ENCODE results near the gene SSH2.
"Not testable (repeated sequence)": the region's sequence is repeated elsewhere in the genome, so short reads cannot be mapped to it uniquely, and the experiment has no call there.

SSH2 gene

GRCh38 chr17:29929533-29930408, at the start of gene SSH2:
SSH2 (minus strand) TSS chr17:29930228; CDS start chr17:29930000, 228 bp downstream.
- peak; percentile 79 for ATAC-seq

GRCh38 chr17:29977836-29978235, 47.8 kb upstream of the SSH2 start:
- ATAC-seq, result no peak
- DNase-seq, result no peak

More at GRCh38 chr17:29929533-29930408, at the start of gene SSH2:
- peak; percentile 91 for DNase-seq

- DNase-seq (no peak), ATAC-seq (no peak)
Measured at GRCh38 chr17:29973005-29973404, 43.0 kb upstream of the SSH2 start.

DNA sequence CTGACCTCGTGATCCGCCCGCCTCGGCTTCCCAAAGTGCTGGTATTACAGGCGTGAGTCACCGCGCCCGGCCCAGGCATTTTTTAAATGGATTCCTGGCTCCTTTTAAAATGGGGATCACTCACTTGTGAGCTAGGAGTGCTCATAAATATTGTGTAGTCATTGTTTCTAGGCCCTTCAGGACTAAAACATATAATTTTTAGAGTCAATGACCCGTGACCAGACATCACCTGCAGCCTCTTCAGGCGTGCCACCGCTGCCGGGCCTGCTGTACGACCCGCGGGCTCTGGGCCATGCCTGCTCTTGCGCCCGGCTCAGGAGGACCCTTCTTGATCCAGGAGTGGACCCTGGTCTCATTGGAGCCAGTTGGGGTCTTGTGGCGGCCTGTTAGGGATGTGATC, 42.2 kb upstream of the SSH2 start:
- ATAC-seq, result no peak

DNA sequence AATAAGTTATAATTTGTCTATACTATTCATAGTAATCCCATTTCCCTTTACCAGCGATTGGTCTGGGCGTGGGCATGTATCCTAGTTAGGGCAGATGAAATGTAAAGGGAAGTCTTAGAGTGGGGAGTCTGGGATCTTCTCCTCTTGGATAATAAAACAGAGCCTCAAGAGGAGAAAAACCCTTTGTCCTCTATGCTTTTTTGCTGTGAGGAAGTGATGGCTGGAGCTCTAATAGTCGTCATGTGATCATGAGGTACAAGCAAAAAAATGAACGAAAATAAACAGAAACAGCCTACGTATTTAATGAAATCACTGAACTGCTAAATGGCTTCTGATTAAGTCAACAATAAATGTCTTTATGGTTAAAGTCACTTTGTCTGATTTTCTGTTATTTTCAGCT, 38.2 kb upstream of the SSH2 start:
- DNase-seq, result no peak

More for the DNA sequence above, 42.2 kb upstream of the SSH2 start:
- no peak for DNase-seq

DNA sequence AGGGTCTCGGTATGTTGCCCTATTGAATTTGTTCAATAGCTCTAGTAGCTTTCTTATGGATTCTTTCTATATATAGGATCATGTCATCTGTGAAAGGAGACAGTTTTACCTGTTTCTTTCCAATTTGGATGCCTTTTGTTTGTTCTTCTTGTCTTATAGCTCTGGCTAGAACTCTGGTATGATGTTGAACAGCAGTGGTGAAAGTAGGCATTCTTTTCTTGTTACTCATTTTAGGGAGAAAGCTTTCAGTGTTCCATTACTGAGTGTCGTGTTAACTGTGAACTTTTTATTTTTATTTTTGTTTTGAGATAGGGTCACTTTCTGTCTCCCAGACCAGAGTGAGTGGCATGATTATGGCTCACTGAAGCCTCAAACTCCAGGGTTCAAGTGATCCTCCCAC, 32.6 kb upstream of the SSH2 start:
- ATAC-seq (no peak), DNase-seq (no peak)

More for the DNA sequence above, 38.2 kb upstream of the SSH2 start:
- no peak for ATAC-seq

DNA sequence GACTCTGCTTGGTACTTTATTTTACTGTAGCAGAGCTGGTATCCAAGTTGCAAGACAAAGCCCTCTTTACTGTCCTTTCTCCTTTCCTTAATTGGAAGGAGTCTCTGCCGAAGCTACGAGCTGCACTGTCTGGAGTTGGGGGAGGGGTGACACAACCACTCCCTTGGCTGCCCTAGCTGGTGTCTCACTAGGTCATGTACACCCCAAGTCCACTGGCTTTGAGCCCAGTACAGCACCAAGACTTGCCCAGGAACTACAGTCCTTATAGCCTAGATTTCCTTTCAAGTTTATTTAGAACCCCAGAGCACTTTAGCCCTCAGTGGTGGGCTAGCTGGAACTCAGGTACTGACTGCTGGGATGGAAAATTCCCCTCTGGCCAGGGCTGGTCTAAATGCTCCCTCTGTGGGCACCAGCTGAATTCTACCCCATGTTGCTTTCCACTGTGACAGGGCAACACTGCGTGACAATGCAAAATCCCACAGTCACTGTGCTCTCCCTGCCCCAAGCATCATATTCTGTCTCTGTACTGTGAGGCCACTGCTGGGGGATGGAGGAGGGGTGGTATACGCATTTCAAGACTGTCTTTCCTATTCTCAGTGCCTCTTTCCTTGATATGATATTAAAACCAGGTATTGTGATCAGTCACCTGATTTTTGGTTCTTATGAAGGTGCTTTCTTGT, 29.8 kb upstream of the SSH2 start:
- DNase-seq (no peak), ATAC-seq (no peak)

DNA sequence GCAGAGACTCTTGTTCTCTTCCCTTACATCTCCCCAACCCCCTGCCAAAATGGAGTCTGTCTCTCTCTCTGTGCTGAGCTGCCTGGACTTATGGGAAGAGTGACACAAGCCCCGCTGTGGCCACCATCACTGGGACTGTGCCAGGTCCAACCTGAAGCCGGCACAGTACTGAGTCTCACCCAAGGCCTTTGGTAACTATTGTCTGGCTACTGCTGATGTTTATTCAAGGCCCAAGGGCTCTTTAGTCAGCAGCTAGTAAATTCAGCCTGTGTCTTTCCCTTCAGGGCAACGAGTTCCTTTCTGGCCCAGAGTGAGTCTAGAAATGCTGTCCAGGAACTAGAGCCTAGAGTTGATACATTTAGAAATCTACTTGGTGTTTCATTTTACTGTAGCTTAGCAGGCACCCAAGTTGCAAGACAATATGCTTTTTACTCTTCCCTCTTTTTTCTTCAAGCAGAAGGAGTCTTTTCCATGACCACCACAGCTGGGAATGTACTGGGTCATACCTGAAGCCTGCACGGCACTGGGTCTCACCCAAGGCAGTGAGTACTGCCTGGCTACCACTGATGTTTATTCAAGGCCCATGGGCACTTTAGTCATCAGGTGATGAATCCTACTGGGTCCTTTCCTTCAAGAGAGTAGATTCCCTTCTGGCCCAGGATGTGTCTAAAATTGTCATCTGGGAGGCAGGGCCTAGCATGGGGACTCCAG, 29.1 kb upstream of the SSH2 start:
- DNase-seq (no peak), ATAC-seq (no peak)

DNA sequence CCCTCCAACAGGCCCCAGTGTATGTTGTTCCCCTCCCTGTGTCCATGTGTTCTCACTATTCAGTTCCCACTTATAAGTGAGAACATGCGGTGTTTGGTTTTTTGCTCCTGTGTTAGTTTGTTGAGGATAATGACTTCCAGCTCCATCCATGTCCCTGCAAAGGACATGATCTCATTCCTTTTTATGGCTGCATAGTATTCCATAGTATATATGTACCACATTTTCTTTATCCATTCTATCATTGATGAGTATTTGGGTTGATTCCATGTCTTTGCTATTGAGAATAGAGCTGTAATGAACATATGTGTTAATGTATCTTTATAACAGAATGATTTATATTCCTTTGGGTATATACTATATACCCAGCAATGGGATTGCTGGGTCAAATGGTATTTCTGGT, 27.5 kb upstream of the SSH2 start:
- not testable (repeated sequence) for ATAC-seq, DNase-seq

DNA sequence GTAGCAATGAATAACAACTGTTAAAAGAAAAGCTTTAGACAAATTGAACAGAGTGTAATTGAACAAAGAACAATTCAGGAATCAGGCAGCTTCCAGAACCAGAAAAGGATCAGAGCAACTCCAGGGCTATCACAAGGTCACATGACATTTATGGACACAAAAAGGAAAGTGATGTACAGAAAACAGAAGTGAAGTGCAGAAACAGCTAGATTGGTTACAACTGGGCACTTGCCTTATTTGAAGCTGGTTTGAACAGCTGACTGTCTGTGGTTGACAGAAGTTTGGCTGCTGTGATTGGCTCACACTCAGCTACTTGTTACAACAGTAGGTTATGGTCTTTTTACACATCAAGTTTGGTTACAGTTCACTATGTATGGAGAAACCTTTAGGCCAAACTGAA, 26.2 kb upstream of the SSH2 start:
- ATAC-seq, result no peak
- DNase-seq, result no peak

GRCh38 chr17:29954405-29954804, 24.4 kb upstream of the SSH2 start:
- DNase-seq (no peak), ATAC-seq (no peak)

- DNase-seq (no peak), ATAC-seq (no peak)
Measured at GRCh38 chr17:29949696-29950095, 19.7 kb upstream of the SSH2 start.

- DNase-seq (no peak), ATAC-seq (no peak)
Measured at GRCh38 chr17:29948448-29949215, 18.6 kb upstream of the SSH2 start.

- DNase-seq (no peak), ATAC-seq (no peak)
Measured at GRCh38 chr17:29945281-29945680, 15.3 kb upstream of the SSH2 start.

DNA sequence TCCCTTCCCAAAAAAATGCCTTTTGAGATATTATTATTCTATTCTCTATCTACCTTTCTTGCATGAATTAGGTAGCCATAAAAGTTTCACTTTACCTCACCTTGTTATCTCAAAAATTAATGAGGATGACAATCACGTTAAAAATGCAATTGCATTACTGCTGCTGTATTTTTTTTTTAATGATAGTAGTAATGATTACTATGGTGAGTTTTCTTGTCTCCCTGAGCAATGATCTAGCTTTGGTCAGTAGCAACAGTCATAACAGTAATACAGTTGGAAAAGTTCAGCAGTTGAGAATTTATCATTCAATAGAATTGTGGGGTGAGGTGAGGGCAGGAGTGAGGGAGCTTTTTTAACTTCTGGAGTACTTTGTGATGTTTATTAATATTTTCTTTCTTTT, 11.3 kb upstream of the SSH2 start, which contains the start of gene EFCAB5:
Gene EFCAB5 (plus strand): TSS at position 301 of the 400 bp plus-strand sequence. CDS start 163 bp downstream, outside the sequence.
- DNase-seq (no peak), ATAC-seq (no peak)

- no peak for ATAC-seq
- no peak for DNase-seq
Measured at GRCh38 chr17:29936724-29937123, 6.7 kb upstream of the SSH2 start.

- not testable (repeated sequence) for DNase-seq, ATAC-seq
Measured at GRCh38 chr17:29935909-29936308, 5.9 kb upstream of the SSH2 start.

- ATAC-seq (no peak), DNase-seq (no peak)
Measured at GRCh38 chr17:29933379-29933778, 3.4 kb upstream of the SSH2 start.

DNA sequence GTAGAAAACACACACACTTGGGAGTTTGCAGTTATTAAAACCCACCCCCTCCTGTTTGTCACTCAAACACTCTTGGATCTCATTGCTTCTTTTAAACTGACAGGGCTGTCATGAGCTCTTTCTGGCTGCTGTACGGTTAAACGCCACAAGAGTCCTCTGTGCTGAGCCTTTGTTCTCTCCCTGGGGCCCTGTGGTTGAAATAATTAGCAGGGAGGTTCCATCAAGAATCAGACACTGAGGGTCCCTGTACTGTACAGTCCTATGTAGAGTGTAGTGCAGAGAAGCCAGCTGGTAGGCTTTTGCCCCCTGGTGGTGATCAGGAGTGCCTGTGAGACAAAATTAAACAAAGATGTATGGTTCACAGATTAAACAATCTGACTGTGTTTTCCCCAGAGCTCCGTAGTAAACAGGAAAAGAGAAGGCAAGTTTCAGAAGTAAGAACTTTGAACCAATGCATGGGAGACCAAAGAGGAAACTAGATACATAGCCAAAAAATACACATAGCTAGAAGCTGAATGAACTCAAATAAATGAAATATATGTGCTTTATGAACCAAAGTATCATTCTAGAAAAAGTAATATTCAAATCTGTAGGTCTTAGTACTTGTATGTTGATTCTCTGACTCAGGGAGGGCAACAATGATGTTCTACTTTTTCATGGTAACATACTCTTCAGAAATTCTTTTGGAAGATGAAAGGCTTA, 1.4 kb upstream of the SSH2 start:
- peak; percentile 61 for DNase-seq
- peak; percentile 80 for ATAC-seq

DNA sequence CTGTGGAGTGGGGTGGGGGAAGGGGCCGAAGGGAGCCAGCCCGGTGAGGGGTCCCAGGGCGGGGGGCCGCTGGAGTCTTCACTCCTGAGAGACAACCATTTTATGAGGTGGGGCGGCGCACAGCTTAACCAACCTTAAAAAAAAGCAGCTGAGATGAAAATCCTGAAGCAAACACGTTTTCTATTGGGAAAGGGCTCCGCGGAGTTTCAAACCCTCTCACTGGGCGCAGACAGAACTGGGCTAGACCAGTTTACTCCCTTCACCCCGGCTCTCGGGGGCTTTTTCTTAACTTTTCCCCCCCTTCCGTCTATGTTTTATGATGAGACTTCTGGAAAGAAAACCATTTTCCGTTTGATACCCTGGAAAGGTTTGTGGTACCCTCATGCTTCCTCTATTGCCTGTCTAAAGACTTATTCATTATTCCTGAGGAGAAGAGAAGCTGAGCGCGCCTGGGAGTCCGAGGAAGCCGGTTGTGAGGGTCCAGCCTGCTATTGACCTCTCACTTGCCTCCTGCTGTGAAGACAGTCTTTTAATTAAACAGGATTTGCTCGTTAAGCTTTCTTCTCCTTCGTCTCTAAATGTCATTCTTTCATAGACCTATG, 482 bp upstream of the SSH2 start:
- DNase-seq (peak; percentile 9), ATAC-seq (no peak)
